H9 (cell line): ENCODE results near the gene SLC25A26. TPM values are rescaled to one million over a fixed set of nuclear protein-coding genes. Genes with fewer than 3 reads are reported as not detected.

Experiments used
- DNase-seq: peaks from one replicate; pipeline ENCODE4 v3.0.0-alpha.2; 2017
- H2AFZ ChIP-seq: one replicate; pipeline ENCODE4 v1.6.1; 2013; ENCODE audit warnings: mild to moderate bottlenecking, low read length, control low read depth, moderate library complexity
- H2AK5ac ChIP-seq: 2 replicates; pipeline ENCODE4 v1.6.1; 2013; ENCODE audit warnings: low read length, control low read depth, mixed read lengths; ENCODE audit not compliant: insufficient read length
- H2BK120ac ChIP-seq: one replicate; pipeline ENCODE4 v1.6.1; 2013; ENCODE audit warnings: low read depth, mild to moderate bottlenecking, low read length, control low read depth, inconsistent platforms; ENCODE audit not compliant: poor library complexity, severe bottlenecking
- H2BK12ac ChIP-seq: 2 replicates; pipeline ENCODE4 v1.6.1; 2013; ENCODE audit warnings: low read length, control low read depth, mixed read lengths, low read depth; ENCODE audit not compliant: insufficient read length
- H2BK15ac ChIP-seq: 2 replicates; pipeline ENCODE4 v1.6.1; 2013; ENCODE audit warnings: low read depth, low read length, control low read depth
- H2BK20ac ChIP-seq: one replicate; pipeline ENCODE4 v1.6.1; 2013; ENCODE audit warnings: low read depth, mild to moderate bottlenecking, low read length, control low read depth, inconsistent platforms; ENCODE audit not compliant: poor library complexity, severe bottlenecking
- H2BK5ac ChIP-seq: 2 replicates; pipeline ENCODE4 v1.6.1; 2013; ENCODE audit warnings: low read length, control low read depth, mixed read lengths; ENCODE audit not compliant: insufficient read length
- H3K14ac ChIP-seq: 2 replicates; pipeline ENCODE4 v1.6.1; 2013; ENCODE audit warnings: low read length, control low read depth; ENCODE audit not compliant: insufficient read depth
- H3K18ac ChIP-seq: 2 replicates; pipeline ENCODE4 v1.6.1; 2013; ENCODE audit warnings: low read depth, mild to moderate bottlenecking, mixed read lengths, low read length, control low read depth; ENCODE audit not compliant: insufficient read length
- H3K23ac ChIP-seq: 2 replicates; pipeline ENCODE4 v1.6.1; 2013; ENCODE audit warnings: low read length, control low read depth, mixed read lengths, low read depth; ENCODE audit not compliant: insufficient read length
- H3K23me2 ChIP-seq: 2 replicates; pipeline ENCODE4 v1.6.1; 2013; ENCODE audit warnings: low read depth, mild to moderate bottlenecking, mixed read lengths, low read length, control low read depth; ENCODE audit not compliant: insufficient read length, poor library complexity, severe bottlenecking
- H3K27ac ChIP-seq: 2 replicates; pipeline ENCODE4 v1.5.1; 2013; ENCODE audit warnings: low read length, control low read depth, mixed read lengths, low read depth; ENCODE audit not compliant: insufficient read length
- H3K27me3 ChIP-seq: 2 replicates; pipeline ENCODE4 v1.6.1; 2013; ENCODE audit warnings: low read length, control low read depth, inconsistent platforms; ENCODE audit not compliant: insufficient read depth
- H3K4ac ChIP-seq: 2 replicates; pipeline ENCODE4 v1.6.1; 2013; ENCODE audit warnings: low read depth, mild to moderate bottlenecking, control low read depth, inconsistent platforms, low read length, moderate library complexity
- H3K4me1 ChIP-seq: 2 replicates; pipeline ENCODE4 v1.6.1; 2013; ENCODE audit warnings: low read length, control low read depth, inconsistent platforms; ENCODE audit not compliant: insufficient read depth
- H3K4me2 ChIP-seq: 2 replicates; pipeline ENCODE4 v1.6.1; 2013; ENCODE audit warnings: low read length, control low read depth, mixed read lengths; ENCODE audit not compliant: insufficient read length, insufficient read depth
- H3K56ac ChIP-seq: 2 replicates; pipeline ENCODE4 v1.6.1; 2013; ENCODE audit warnings: low read depth, mild to moderate bottlenecking, mixed read lengths, low read length, control low read depth; ENCODE audit not compliant: insufficient read length
- H3K79me1 ChIP-seq: 2 replicates; pipeline ENCODE4 v1.6.1; 2013; ENCODE audit warnings: low read depth, mild to moderate bottlenecking, moderate library complexity, low read length, control low read depth, inconsistent platforms; ENCODE audit not compliant: insufficient read depth, poor library complexity, severe bottlenecking
- H3K79me2 ChIP-seq: 2 replicates; pipeline ENCODE4 v1.6.1; 2013; ENCODE audit warnings: low read length, control low read depth, inconsistent platforms; ENCODE audit not compliant: insufficient read depth
- H3K9ac ChIP-seq: 2 replicates; pipeline ENCODE4 v1.6.1; 2013; ENCODE audit warnings: low read length, control low read depth, mixed read lengths; ENCODE audit not compliant: insufficient read length; ENCODE audit errors: extremely low read depth
- H3K9me3 ChIP-seq: one replicate; pipeline ENCODE4 v1.6.1; 2013; ENCODE audit warnings: low read depth, low read length, inconsistent platforms; ENCODE audit not compliant: control insufficient read depth
- H3T11ph ChIP-seq: one replicate; pipeline ENCODE4 v1.6.1; 2013; ENCODE audit warnings: mild to moderate bottlenecking, low read length, control low read depth, inconsistent platforms
- H4K20me1 ChIP-seq: one replicate; pipeline ENCODE4 v1.6.1; 2013; ENCODE audit not compliant: control insufficient read depth, insufficient read length, insufficient read depth
- H4K5ac ChIP-seq: 2 replicates; pipeline ENCODE4 v1.6.1; 2013; ENCODE audit warnings: low read depth, mild to moderate bottlenecking, mixed read lengths, low read length, control low read depth; ENCODE audit not compliant: insufficient read length
- H4K8ac ChIP-seq: replicated peaks from 2 replicates; pipeline ENCODE4 v1.6.1; 2013; ENCODE audit warnings: low read length, control low read depth, mixed read lengths, low read depth; ENCODE audit not compliant: insufficient read length
- H4K91ac ChIP-seq: 2 replicates; pipeline ENCODE4 v1.6.1; 2013; ENCODE audit warnings: low read depth, mild to moderate bottlenecking, moderate library complexity, mixed read lengths, low read length, control low read depth; ENCODE audit not compliant: insufficient read length
- H3K27ac Mint-ChIP-seq, 3 experiments: 2 replicates in 2 of 3; 3 replicates in 1 of 3; pipeline ENCODE4 v1.8.0; 2020 to 2021; ENCODE audit warnings: mixed read lengths in 3 of 3, mild to moderate bottlenecking in 1 of 3, moderate library complexity in 1 of 3
- H3K27me3 Mint-ChIP-seq: 2 replicates; pipeline ENCODE4 v1.8.0; 2021; ENCODE audit warnings: low read depth, mild to moderate bottlenecking, moderate library complexity, mixed read lengths
- H3K36me3 Mint-ChIP-seq, 3 experiments: 2 replicates in 2 of 3; 3 replicates in 1 of 3; pipeline ENCODE4 v1.8.0; 2020 to 2021; ENCODE audit warnings: low read depth in 3 of 3, mixed read lengths in 3 of 3; ENCODE audit not compliant: insufficient read depth in 1 of 3
- H3K4me1 Mint-ChIP-seq, 2 experiments: 2 replicates each; pipeline ENCODE4 v1.8.0; 2020; ENCODE audit warnings: mixed read lengths in 2 of 2
- H3K4me3 Mint-ChIP-seq, 2 experiments: 2 replicates in 1 of 2; 3 replicates in 1 of 2; pipeline ENCODE4 v1.8.0; 2020 to 2021; ENCODE audit warnings: mild to moderate bottlenecking in 2 of 2, mixed read lengths in 2 of 2, moderate library complexity in 1 of 2
- H3K9me3 Mint-ChIP-seq, 2 experiments: 2 replicates in 1 of 2; 3 replicates in 1 of 2; pipeline ENCODE4 v1.8.0; 2020; ENCODE audit warnings: mild to moderate bottlenecking in 2 of 2, mixed read lengths in 2 of 2, moderate library complexity in 1 of 2
- WGBS: extraction: QIAGEN DNeasy Blood & Tissue Kit; methylation state at CpG from one replicate; pipeline ENCODE4 v1.1.7; 2013; ENCODE audit warnings: missing lambda C conversion rate, low lambda C conversion rate, mixed read lengths; ENCODE audit not compliant: insufficient read length; ENCODE audit errors: extremely low coverage; 5-methylcytosine and 5-hydroxymethylcytosine counted together
- total RNA-seq: library from RNA; stranded (reverse); gene quantifications from 2 replicates; pipeline ENCODE4 v1.2.1, GENCODE V29; 2021
- TF ChIP-seq, protein P1 (sequence below): fragments of 200-600 bp; sonication (generic); conservative IDR thresholded peaks from 3 replicates; pipeline ENCODE4 v1.8.0; 2021; ENCODE audit warnings: antibody characterized with exemption, mild to moderate bottlenecking

Gene SLC25A26
- total RNA-seq, 1 experiment from 2014 or later: 30.2 TPM

- Histone ChIP-seq H3K56ac (no peak overlapping the region), H2AK5ac (no peak overlapping the region), H2BK5ac (no peak overlapping the region), H2BK15ac (no peak overlapping the region), H3K79me1 (peaks cover 29% of the 10 kb centered on the region), H3K18ac (no peak overlapping the region), H3K79me2 (peaks cover 52% of the 10 kb centered on the region), H3K9ac (no peak overlapping the region), H2AFZ (no peak overlapping the region), H3K23ac (no peak overlapping the region), H3K27ac (no peak overlapping the region), H3T11ph (no peak overlapping the region), H4K20me1 (no peaks in the 10 kb centered on the region), H4K91ac (no peak overlapping the region), H3K14ac (no peak overlapping the region), H4K8ac (no peak overlapping the region), H3K27me3 (no peaks in the 10 kb centered on the region), H3K4me1 (peaks cover 23% of the 10 kb centered on the region), H3K4me2 (no peak overlapping the region), H3K23me2 (no peaks in the 10 kb centered on the region), H3K9me3 (peaks cover 6% of the 10 kb centered on the region), H2BK20ac (no peak overlapping the region), H2BK120ac (no peak overlapping the region), H3K4ac (no peak overlapping the region), H4K5ac (no peak overlapping the region), H2BK12ac (no peak overlapping the region)
- H3K4me3 Mint-ChIP-seq: no peak overlapping the region
- peaks cover 32 to 72% (median 58%) of the 10 kb centered on the region in 3 experiments for H3K36me3 Mint-ChIP-seq
- H3K27me3 Mint-ChIP-seq: no peaks in the 10 kb centered on the region; the same call in none of the 2 replicates
- H3K9me3 Mint-ChIP-seq: peaks cover 20 to 24% of the 10 kb centered on the region in 2 experiments
- WGBS: no CpG with 5 or more reads among the region's 3 CpGs
- TF ChIP-seq, protein P1, sequence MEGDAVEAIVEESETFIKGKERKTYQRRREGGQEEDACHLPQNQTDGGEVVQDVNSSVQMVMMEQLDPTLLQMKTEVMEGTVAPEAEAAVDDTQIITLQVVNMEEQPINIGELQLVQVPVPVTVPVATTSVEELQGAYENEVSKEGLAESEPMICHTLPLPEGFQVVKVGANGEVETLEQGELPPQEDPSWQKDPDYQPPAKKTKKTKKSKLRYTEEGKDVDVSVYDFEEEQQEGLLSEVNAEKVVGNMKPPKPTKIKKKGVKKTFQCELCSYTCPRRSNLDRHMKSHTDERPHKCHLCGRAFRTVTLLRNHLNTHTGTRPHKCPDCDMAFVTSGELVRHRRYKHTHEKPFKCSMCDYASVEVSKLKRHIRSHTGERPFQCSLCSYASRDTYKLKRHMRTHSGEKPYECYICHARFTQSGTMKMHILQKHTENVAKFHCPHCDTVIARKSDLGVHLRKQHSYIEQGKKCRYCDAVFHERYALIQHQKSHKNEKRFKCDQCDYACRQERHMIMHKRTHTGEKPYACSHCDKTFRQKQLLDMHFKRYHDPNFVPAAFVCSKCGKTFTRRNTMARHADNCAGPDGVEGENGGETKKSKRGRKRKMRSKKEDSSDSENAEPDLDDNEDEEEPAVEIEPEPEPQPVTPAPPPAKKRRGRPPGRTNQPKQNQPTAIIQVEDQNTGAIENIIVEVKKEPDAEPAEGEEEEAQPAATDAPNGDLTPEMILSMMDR: no peak
- H3K27ac Mint-ChIP-seq: no peak overlapping the region
- H3K4me1 Mint-ChIP-seq: peaks cover 64% of the 10 kb centered on the region in 2 experiments
- DNase-seq: no peak
These were observed 206.6 kb downstream of the SLC25A26 start for GRCh38 chr3:66427352-66427751.
